GM15510 (cell line): Measurements from ENCODE around the gene RASGEF1C.

Experiments
- POLR2A ChIP-seq: IDR thresholded peaks from 3 replicates; pipeline ENCODE4 v1.6.1; 2011; ENCODE audit warnings: borderline replicate concordance; ENCODE audit not compliant: insufficient read length; ENCODE audit errors: extremely low read depth

Gene RASGEF1C

DNA sequence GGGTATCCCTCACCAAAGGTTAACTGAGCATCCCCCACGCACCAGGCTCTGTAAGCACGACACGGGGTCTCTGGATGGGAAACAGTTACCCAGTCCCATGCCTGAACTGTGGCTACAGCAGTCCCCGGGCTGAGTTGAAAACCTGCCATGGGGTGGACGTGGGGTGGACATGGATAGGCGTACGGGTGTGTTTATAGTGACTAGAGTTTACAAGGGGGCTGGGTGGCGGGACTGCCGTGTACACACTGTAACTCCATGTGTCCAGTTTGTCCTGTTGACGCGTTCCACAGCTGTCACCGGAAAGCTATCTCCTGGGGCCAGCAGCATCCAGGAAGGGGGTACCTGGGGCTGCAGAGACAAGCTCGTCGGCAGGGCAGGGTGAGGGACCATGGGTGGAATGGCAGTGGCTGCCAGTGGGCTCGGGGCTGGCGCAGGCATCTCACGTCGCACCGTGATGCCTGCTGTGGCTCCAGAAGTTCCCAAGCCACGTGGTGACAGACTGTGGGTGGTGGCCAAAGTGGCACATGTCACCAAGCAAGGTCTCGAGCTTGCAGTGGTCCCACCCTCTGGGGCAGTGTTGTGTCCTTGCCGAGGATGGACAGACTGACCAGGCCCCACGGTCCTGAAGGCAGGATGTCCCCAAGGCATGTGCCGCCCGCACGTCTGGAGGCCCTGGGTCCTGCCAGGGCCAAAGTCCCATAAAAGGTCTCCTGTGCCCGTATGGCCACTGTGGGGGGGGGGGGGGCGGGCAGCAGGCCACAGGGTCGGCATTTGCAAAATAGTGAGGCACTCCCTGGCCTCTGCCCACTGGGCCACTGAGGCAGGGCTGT is 108.2 kb downstream of the RASGEF1C start:
- TF ChIP-seq POLR2A: no peak

DNA sequence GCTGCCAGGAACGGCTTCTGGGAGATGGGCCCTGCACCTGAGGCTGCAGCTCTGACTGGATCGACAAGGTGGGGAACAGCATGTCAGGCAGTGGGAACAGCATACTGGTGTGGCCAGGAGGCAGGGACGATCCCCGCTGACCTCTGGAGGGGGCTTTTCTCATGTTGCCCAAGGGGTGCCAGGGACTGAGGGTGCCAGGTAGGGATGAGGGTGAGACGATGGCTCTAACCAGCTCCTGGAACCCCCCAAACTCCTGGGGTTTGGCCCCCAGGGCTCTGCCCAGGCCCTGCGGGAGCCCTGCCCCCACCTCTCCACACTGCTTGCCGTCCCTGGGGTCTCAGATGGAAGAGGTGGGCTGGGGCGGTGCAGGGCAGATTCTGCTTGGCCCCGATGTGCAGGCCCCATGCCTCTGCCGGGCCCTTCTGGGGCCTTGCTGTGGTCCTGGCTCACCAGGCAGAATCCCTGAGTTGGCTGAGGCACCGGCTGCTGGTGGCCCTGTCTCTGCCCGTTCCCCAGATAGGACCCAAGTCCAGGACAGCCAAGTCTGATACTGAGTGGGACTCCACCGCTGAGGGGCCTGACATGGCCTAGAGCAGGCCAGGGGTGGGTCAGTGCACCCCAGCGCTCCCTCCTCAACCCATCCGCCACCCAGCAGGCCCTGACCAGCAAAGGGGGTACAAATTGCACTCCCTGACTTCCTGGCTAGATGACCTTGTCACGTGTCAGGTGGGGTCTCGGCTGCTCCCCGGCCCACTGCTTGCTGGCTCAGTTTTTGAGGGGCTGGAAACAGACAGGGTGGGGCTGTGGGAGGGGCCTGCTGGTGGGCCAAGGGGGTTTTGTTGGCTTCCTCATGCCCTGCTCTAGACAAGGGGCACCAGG is 109.0 kb downstream of the RASGEF1C start:
- no peak for TF ChIP-seq POLR2A

DNA sequence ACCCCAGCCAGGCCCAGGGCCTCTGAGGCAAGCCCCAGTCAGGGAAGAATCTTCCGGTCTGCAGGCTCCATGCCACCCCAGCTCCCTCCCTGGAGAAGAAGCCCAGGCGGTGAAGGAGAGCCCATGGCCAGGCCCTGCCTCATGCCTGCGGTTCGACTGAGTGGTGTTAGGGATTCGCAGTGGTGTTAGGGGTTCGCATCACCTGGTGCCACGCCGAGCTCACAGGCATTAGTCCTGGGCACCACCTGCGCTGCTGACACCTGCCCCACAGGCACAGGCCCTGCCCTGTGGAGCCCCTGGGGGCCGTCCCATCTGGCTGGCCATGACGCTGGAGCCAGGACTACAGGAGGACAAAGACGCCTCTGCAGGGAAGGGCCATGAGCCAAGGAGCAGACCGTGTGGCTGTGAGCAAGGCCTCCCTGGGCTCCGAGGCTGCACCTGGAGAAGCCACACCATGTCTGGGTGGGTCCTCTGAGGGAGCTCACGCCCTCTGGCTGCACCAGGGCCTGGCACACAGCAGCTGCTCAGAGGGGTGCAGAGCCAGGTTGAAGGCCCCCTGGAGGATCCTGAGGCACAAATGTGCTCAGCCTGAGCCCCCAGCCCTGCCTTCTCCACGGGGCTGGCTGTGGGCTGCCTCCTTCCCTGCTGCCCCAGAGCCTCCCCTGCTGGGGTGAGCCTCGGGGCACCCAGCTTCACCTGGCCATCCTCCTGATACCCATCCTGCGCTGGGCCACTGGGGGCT is 109.8 kb downstream of the RASGEF1C start:
- TF ChIP-seq POLR2A: no peak

DNA sequence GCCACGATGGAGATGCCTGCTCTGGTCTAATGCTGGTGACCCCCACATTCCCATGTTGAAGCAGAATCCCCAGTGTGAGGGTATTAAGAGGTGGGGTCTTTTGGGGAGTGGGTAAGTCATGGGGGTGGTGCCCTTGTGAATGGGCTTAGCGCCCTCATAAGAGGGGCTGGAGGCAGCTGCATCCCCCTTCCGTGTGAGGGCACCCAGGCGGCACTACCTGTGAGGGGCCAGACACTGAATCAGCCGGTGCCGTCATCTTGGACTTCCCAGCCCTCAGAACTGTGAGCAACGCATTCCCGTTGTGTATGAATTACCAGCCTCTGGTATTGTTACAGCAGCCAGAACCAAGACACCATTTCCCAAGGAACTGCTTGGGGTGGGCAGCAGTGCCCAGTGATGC is 110.5 kb downstream of the RASGEF1C start:
- no peak for TF ChIP-seq POLR2A

DNA sequence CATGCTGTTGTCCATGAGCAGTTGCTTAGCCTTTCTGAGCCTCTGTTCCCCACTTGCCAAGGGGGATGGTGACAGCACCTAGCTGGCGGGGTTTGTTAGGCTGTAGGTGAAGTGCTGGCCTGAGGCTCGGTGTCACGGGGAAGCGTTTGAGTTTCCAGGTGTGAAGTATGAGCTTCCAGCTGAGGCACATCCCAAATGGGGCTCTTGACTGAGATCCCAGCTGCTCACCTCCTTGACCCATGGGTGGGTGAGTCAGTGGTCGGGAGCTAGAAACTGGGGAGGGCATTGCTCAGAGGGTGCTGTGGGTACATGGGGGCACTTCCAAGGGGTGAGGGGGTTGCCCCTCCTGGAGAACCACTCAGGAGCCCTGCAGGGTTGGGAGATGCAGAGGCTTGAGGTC is 111.1 kb downstream of the RASGEF1C start:
- no peak for TF ChIP-seq POLR2A

DNA sequence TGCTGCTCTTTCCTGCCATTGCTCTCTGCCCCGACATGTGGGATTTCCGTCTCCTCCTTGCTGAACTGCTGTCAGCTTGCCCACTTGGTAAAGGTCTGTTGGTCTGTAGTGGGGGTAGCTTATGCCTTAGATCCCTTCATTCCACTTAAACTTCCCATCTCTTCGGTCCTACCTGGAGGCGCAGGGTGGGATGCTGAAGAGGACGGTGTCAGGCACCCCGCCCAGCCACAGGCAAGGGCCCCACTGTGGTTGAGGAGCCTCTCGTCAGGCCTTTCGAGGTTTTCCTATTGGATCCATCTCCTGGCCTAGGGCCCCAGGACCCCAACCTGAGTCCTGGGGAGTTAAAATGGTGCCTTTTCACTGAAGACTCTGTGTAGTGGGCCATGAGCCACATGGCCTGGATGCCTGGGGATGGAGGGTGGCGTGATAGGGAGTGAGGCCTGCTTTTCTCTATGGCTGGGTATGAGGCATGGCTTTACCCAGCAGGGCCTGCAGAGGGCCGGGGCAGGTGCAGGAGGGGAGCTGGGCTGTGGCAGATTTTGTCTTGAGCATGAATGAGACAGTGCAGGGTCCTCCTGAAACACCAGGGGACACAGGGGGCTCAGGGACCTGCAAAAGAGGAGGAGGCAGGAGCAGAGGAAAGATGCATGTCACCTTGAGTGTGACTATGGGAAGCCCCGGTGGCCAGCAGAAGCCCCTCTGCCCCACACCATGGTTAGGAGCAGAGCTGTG is 111.7 kb downstream of the RASGEF1C start:
- TF ChIP-seq POLR2A: no peak

DNA sequence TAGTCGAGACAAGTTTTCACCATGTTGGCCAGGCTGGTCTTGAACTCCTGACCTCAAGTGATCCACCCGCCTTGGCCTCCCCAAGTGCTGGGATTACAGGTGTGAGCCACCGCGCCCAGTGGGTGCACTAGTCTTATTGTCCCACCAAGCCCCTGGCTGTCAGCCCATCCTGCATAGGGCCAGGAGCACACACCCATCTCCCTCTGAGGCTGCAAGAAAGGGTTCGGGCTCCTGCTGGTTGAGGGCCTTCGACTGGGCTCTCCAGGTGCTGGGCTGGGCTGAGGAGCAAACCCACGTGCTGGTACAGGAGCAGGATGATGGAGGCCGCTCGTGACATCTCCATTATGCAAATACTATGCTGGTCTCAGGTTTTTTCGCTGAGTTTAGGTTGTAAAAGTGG is 112.4 kb downstream of the RASGEF1C start:
- no peak for TF ChIP-seq POLR2A

DNA sequence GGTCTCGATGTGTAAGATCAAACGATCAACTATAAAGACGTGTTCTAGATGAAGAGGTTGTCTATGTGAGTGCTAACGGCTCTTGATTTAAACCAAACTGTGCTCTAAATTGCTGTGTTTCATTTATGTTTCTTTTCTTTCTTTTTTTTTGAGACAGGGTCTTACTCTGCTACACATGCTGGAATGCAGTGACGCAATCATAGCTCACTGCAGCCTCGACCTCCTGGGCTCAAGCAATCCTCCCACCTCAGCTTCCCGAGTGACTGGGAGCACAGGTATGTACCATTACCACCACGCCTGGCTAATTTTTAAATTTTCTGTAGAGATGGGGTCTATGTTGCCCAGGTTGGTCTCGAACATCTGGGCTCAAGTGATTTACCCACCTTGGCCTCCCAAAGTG is 113.5 kb downstream of the RASGEF1C start:
- TF ChIP-seq POLR2A: no peak

DNA sequence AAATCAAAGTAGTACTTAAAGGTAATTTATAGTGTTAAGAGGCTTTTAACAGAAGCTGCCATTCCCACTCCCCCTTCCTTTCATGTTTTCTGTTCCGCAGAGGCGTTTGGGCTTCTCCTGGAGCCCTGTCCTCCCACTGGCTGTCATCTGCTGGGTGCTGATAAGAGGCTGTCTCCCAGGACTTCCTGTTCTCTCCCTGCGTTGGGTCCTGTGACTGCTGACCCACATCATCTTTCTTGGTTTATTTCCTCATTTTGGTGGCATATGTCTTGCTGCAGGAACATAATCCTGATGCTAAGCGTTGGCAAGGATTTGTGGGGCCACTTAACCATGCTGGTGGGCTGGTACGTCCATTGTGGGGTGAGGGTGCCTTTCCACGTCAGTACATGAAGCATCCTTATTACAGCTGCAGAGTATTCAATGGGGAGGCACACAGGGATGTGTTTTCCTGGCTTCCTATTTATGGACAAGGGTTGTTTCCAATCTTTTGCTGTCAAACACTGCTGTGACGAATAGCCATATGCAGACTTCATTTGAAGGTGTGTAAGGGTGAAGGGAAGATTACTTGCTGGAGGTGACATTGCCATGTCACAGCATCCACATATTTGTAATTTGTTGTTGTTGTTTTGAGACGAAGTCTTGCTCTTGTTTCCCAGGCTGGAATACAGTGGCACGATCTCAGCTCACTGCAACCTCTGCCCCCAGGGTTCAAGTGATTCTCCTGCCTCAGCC is 115.2 kb downstream of the RASGEF1C start:
- no peak for TF ChIP-seq POLR2A

DNA sequence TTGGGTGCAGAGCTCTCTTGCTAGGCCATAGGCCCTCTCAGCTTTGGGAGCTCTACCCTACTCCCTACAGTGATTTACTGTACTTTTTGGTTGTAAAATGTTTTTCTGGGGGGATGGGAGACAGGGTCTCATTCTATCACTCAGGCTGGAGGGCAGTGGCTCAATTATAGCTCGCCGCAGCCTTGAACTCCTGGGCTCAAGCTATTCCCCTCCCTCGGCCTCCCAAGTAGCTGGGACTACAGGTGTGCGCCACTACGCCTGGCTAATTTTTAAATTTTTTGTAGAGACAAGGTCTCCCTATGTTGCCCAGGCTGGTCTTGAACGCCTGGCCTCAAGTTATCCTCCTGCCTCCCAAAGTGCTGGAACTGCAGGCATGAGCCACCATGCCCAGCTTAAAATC is 115.8 kb downstream of the RASGEF1C start:
- no peak for TF ChIP-seq POLR2A

DNA sequence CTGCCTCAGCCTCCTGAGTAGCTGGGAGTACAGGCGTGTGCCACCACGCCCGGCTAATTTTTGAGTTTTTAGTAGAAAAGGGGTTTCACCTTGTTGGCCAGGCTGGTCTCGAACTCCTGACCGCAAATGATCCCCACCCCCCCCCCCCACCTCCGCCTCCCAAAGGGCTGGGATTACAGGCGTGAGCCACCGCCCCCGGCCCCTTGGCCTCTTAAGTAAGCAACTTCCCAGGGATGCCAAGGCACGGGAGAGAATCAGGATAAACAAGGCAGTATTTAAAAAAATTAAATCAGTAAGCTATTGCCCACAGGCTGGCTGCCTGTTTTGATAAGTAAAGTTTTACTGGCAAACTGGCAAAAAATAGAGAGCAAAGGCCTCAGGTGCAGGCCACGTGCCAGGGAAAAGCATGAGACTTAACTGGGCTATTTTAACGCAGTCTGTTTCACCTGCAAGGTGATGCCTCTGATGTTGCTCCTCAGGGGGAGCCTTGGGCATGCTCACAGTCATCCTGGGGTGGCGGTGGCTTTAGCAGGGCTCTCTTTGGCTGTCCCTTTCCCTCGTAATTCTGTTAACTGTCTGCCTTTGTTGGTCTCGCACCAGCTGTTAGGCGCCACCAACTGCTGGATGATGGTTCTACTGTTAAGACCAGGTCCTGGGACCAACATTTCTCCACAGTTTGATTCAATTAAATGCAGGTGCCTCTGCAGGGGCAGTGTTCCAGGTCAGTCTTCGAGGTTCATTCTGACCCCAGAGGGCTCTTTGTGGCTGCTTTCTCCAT is 118.1 kb downstream of the RASGEF1C start:
- TF ChIP-seq POLR2A: no peak

DNA sequence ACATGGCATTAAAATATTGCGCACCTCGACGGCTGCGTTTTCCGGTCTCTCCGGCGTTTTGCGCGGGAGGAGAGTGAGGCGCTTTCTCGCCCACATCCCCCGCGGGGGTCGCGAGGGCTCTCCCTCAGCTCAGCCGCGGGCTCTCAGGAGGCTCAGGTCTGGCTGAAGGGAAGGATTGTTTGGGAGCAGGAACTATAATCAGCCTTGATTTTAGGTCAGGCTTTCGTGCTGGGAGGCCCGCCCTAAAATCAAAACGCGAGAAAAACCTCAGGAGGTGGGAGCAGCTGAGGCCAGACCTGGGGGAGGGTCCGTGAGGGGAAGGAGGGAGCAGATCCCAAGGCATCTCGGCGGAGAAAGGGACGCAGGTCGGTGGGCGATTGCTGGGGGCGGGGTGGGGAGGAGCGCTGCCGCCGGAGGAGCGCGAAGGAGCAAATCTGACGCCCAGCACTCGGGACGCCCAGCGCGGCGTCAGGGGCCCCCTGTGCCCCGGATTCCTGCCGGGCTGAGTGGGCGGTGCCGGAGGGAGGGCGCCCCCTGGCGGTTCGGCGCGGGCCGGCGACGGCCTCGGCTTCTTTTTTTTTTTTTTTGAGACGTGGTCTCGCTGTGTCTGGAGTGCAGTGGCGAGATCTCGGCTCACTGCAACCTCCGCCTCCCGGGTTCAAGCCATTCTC is 118.8 kb downstream of the RASGEF1C start:
- TF ChIP-seq POLR2A: no peak
